GM18907 (cell line): ENCODE measurements around the gene GPR37.

Source experiments
- ATAC-seq: cut with Tn5 transposase; IDR thresholded peaks from one replicate; pipeline ENCODE4 v1.9.1; 2021; ENCODE audit warnings: mild to moderate bottlenecking, moderate library complexity; ENCODE audit not compliant: unreplicated experiment

Gene GPR37

DNA sequence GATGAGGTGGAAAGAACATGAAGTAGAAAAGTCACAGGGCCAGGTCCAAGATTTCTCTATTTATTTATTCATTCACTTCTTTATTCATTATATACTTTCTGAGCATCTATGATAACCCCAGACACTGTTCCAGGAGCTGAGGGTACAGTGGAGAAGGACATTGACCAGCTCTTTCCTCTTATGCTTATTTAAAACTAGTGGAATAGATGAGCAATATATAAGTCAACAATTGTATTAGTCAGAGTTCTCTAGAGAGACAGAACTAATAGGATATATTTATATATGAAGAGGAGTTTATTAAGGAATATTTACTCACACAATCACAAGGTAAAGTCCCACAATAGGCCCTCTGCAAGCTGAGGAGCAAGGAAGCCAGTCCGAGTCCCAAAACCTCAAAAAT is 15.0 kb upstream of the GPR37 start:
- ATAC-seq, result no peak

DNA sequence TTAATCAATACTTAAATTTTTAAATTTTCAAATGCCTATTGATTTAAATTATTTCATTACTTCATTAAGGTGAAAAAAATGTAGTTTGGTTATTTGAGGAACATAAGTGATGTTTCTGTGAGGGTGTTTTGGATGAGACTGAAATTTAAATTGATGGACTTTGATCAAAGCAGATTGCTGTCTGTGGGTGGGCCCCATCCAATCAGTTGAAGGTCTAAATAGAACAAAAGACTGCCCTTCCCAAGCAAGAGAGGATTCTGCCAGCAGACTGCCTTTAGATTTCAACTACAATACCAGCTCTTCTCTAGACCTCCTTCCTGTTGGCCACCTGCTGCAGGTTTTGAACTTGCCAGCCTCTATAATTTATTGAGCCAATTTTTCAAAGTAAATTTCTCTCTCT is 14.5 kb upstream of the GPR37 start:
- ATAC-seq, result no peak

DNA sequence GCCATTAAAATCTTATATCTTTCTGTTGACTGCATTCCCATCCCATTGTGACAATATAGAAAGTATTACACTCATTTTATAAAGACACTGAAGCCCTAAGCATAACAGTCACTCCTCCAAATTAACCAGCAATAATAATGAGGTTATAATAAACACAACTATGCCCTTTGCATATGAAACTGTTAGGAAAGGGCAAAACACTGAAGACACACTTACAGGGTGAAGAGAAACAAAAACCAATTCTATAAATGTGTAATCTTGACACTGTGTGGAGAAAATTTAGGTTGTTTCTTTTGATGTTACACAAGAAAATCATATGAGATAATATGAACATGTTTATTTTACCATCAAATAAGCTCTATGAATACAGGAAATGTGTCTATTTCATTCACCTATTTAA is 14.0 kb upstream of the GPR37 start:
- no peak for ATAC-seq

DNA sequence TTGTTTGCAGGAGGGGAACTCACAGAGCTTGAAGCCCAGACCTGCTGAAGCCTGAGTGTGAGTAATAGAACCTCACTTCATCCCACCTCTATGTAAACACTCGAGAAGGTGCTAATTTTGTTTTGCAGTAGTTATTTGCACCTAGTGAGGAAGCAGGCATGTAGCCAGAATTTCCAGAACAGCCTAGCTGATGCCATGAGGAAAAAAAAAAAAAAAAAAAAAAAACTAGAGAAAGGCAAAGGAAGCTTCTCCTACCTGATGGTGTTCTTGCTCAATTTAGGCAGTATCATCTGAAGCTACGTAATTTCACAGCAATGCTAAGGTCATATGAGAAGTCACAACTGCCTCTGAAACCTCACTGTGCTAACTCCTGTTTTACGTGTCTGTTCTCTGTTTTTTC is 13.6 kb upstream of the GPR37 start:
- no peak for ATAC-seq

DNA sequence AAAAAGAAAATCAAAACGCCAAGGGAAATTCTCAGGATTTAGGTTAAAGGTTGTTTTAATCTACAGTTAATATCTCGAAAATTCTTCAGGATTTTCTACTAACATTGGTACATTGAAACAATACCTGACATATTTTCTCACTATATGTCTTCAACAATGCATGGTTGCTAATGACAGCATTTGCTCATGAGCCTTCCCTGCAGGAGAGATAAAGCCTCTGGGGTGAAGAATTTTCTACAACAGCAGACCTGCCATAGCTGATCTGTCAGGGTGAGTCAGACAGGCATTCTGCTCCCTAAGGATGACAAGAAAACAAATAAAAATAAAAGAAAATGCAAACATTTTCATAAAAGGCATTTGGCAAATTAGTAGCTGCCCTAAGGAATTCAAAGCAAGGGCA is 11.7 kb upstream of the GPR37 start:
- ATAC-seq, result no peak

DNA sequence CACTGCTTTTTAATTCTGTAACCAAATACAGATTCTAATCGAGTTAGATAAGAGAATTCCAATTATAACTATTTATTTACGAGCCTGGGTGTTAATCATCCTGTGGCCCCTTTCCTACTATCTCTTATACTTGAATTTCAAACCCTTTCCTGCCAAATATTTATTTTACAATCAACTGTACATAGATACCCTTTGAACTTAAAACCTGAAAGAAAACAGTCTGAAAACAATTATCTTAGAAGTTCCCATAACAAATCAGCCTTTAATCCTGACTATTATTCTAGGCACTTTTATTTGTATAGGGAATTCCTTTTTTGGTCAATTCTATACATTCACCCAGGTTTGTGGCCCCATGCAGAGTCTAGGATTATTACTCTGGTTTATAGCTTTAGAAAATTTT is 10.6 kb upstream of the GPR37 start:
- ATAC-seq, result no peak

DNA sequence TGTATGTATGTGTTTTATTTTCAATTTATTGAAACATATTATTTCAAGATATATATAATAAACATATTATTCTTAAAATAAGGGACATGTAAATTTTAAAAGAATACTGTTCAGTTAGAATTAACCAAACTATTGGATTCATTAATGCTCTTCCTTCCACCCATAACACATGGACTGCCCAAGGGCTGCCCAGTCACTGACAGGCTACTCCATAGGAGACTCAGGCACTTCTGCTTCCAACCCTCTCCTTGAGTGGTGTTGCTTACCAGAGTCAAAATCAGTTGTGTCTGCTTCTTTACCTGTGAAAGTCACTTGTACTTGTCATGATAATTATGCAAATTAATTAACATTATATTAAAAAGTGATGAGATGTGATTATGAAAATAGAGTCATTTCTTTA is 9.8 kb upstream of the GPR37 start:
- no peak for ATAC-seq

DNA sequence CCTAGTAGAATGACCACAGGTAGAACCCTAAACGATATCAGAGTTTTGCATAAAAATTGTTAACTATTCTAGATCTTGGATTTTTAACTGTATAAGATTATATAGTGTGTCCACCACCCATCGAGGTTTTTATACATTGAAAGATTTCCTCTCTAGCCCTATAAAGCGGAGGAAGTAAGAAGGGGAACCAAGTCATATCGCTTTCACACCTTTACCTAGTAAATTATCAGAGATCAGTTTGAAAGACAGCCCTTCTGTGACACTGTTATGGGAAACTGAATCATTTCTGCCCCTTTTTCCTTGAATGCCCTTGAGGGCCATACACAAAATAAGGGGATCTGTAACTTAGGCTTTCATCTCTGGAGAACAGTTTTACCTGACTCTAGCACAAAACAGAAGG is 8.3 kb upstream of the GPR37 start:
- no peak for ATAC-seq

DNA sequence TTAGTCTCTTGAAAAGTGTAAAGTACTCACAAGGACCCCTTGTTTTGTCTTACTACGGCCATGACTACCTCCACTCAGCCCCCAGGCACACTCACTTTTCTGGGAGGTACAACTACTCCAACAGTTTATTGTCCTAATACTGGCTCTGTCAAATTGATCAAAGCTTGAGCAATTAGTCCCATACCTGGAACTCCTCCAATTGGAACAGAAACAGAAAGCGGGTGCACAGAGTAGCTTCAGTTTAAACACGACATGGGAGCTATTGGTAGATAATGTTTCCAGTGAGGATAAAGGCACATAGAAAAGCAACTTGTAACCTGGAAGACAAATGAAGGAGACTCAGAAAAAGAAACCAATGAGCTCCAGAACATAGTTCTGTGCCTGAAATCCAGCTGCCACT is 7.7 kb upstream of the GPR37 start:
- no peak for ATAC-seq

DNA sequence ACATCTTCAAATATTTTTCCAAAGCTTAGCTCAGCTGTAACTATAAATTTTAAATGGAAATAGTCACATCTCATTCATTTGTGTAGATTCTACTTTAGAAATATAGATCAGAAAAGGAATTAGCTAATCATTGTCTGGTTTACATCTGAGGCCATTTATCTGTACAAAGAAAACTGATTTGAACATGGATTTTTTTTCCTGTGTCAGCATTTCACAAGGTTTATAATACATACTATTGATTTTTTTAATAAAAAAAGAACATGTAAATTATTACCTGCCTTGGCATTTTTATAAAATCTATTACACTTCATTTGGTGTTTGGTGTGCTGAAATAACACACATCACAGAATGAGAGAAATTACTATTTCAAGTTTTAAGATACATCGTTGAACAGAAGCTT is 3.5 kb upstream of the GPR37 start:
- no peak for ATAC-seq

DNA sequence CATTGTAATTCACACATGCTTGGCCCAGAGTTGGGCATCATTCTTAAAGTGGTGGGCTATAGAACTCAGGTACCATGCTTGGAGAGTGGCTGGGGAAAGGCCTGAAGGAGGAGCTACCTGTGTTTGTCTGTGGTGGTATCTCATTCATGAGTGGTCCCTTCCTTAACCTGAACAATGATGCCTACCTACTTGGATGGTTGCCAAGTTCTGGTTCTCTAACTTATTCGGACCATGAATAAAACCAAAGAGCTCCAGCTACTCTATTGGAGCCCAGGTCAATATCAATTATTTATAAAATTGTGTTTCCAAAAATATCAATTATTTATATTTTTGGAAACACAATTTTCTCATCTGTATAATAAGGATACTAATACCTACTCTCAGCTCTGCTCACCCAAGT is 2.9 kb upstream of the GPR37 start:
- no peak for ATAC-seq

DNA sequence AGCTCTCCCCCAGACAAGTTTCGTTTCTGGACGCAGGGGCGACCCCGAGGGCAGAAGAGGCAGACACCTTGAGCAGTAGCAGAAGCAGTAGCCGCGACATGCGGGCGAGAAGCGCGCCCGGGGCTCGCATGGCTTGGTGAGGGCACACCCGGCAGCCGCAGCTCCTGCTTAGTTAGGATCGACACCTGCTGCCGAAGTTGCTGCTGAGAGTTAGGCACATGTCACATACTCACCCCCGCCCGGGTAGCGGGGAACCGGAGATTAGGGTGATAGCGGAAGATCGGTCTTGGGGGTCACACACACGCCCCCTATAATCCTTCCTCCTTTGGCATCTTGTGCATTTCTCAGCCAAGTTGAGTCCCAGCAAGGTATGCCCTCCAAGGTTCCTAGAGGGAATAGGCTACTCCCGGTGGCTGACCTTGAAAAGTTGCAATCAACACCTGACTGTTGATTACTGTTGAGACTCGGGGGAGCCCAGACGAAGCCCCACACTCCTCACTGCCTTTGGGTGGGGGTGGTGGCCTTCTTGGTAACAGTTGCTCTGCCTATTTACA is 668 bp downstream of the GPR37 start:
- ATAC-seq, result peak; percentile 42

DNA sequence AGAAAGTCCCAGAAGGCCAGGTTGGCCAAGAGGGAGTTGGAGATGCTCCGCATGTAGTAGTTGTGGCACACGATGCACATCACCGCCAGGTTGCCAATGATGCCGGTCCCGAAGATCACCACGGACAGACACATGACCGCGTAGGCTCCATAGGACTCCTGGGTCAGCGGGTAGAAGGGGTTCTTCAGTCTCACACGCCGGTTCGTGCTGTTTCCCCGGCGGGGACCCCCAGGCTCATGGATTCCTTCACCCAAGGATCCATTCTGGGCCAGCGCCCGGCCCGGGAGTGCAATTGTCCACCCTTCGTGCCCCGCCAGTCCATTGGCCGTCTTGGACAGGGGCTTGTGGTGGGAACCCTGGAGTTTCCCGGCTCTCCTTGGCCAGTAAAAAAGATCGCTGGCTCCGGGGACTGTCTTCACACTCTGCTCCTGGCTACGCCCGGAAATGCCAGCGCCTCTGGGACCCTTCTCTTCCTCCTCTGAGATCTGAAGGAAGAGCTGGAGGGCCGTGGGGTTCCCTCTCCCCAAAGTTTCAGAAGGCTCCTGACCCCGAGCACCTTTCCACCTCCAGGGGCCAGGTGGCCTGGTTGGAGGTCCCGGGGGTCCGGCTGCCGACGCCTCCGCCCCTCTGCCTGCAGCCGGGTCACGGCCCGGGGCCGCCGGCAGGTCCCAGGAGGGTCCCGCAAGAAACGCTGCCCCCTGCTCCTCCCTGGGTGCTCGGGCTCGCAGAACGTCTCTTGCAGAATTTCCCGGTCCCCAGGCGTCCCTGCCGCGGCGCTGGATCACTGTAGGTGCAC is 1.3 kb downstream of the GPR37 start:
- no peak for ATAC-seq

DNA sequence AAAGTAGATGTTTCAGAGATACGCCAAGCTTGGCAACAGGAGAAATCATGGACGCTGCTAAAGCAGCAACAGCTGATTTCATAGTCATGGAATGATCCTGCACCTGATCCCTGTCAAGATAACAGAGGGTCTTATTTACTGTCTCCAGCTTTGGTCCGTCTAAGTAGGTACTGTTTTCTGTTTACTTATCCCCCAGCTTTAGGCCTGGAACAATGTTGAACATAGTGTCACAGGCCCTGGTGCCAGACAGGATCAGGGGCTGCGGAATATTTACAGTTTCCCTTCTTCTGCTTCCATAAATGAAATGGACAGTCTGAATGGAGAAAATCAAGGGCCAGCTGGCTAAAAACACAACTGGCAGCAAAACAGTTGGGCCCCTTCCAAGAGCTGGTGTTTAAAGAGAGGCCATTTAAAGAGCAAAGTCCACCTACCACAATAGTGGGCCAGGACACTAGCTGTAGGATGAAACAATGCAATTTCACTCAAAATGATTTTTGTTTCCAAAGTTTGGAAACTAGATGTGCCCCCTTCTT is 2.9 kb downstream of the GPR37 start:
- no peak for ATAC-seq

DNA sequence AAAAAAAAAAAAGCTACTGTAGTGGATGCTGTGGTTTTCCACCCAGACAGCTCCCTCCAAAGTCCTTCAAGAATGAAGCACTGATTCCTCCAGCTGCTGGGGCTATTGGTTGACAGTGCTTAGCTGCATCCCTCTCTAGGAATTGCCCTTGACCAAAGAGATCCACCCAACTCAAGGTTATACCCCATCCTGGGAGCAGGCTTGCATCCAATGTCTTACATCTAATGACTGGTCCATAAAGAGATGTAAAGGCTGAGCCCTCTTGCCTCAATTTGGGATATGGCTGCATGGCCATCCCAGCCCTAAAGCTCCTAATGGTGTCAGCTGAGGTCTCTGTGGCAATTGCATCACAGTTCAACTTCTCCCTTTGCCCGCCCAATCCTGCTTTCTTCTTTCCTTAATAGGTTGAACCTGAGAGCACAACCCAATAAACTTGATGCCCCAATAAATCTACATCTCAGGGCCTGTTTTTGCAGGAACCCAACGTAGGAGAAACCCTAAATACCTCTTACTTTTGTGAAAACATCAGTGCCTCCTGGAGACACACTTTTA is 4.4 kb downstream of the GPR37 start:
- ATAC-seq, result no peak

DNA sequence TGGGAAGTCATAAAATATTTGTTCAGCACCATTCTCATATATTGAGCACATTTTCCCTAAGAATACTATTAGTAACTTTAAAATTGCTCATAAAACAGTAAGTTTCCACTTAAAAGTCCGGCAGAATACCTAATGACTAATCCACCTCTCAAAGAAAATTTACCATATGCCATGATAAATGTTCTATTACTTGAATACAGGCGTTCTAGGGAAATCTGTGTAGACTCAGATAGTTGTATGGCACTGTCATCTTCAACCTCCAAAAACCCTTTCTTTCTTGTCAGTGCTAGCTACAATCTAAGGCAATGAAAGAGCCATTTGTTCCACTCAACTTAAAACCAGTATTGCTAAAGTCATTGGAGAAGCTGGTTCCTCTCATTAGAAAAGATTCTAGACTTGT is 7.3 kb downstream of the GPR37 start:
- no peak for ATAC-seq

DNA sequence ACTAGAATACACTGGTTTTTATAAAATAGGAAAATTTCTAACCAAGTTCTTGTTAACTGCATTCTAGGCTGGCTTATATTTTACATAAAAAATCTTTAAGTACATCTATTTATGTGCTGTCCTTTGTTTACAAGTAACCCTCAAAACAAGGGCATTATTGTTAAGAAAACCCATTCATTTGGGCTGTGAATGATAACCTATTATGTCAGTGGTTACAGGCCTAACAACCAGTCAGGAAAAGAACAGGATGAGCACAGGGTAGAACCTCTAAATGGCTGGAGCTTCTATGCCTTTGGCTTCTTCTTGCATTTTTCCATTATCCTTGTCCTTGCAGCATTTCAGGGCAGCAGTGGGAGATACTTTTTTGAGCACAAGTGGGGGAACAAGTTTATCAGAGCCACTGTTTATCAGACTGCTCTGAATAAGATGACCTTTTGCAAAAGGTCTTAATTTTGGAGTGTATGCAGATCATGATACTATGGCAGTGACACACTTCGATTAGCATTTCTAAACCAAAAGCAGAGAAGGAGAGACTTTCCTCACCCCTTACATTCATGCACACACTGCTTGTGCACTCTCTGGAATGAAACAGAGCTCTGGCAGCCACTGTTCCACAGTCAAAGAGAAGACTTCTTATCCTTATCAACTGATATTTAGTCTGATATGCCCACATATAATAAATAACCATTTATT is 10.9 kb downstream of the GPR37 start:
- no peak for ATAC-seq

DNA sequence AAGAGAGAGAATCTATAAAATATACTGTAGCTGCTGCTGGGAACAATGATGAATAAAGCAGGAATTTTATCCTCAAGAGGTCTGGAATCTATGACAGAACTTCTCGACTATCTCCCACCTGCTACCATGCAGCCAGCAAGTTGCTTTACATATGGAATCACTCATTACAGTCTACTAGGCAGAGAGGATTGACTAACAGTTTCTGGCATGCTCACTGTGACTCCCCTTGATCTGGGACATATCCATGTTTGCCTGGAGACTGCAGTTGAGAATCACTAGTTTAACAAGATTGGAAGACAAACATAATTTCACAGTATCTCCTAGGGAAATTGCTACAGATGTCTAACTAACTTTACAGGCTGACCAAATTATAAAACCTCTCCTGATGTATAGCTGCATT is 13.3 kb downstream of the GPR37 start:
- ATAC-seq, result no peak

DNA sequence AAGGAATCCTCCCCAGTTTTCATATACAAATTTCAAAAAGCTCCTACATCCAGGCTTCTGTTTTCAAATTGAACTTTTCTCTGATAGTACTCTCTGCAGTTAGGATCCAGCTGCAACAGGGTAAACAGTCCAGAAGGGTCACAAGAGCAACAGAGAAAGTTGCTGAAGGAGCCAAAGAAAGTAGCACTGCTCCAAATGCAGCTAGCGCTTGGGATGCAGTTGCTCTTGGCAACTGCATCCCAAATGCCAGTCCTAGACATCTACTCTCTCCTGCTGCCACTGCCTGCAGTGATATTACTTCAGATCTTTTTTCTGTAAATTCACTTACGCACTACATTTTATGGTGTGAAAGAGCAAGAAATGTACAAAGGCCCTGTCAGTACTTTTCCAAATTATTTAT is 14.6 kb downstream of the GPR37 start:
- ATAC-seq, result no peak

DNA sequence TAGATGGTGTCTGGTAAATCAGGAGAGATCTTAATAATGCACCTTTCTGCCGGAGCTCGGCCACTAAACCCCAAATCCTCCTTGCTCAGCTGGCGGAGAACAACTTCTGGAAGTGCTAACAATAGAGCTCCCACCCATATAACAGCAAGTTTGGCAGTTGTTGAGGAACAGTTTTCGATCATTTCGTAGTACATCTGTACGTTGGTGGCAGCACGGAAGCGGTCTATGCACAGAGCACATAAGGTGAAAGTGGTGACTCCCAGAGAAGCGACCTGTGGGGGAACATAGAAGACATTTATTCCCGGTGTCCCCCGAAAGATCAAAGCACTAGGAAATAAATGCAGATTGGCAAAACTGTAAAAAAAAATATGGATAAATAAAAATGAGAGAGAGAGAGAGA is 18.5 kb downstream of the GPR37 start:
- no peak for ATAC-seq

DNA sequence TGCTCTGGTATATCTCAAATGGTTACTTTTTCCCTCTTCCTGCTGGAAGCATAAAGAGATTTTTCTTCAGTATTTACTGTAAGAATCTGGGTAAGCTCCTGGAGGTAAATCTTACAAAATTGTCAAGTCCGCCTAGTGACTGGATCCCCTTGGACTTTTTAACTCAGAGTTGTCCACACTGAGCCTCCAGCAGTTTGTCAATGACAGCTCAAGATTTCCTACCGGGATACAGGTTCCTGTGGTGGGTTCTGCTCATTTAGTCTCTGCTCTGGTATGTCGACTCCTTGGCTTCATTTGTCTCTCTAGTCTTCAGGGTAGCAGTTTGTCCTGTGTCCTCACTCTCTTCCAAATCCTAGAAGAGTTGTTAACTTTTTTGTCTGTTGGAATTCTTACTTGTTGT is 27.0 kb downstream of the GPR37 start:
- ATAC-seq, result no peak

DNA sequence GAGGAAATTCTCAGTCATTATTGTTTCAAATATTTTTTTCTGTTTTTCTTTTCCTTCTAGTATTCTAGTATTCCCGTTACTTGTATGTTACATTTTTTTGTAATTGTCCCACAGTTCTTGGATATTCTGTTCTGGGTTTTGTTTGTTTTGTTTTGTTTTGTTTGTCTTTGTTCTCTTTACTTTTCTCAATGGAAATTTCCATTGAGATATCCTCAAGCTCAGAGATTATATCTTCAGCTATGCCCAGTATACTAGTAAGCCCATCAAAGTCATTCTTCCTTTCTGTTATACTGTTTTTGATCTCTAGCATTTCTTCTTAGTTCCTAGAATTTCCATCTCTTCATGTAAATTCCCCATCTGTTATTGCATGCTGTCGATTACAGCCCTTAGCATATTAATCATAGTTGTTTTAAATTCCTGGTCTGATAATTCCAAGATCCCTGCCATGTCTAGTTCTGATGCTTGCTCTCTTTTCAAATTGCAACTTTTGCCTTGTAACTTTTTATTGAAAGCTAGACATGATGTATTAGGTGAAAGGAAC is 27.8 kb downstream of the GPR37 start:
- no peak for ATAC-seq
